GM23248 (cell line): Measurements from ENCODE around the gene MGAM2. TPM values are rescaled to one million over a fixed set of nuclear protein-coding genes. Genes with fewer than 3 reads are reported as not detected.

Experiments
- DNase-seq: peaks from one replicate; pipeline ENCODE4 v3.0.0-alpha.2; 2015
- H2AFZ ChIP-seq: fragments of 200-600 bp; sonication (generic); 2 replicates; pipeline ENCODE4 v1.6.1; 2016; ENCODE audit warnings: antibody characterized with exemption
- H3F3A ChIP-seq: fragments of 200-600 bp; sonication (generic); 2 replicates; pipeline ENCODE4 v1.6.1; 2016; ENCODE audit warnings: mild to moderate bottlenecking, antibody characterized with exemption, mixed run types; ENCODE audit not compliant: insufficient read depth
- H3K27ac ChIP-seq: fragments of 200-600 bp; sonication (generic); 2 replicates; pipeline ENCODE4 v1.5.1; 2016; ENCODE audit warnings: mild to moderate bottlenecking
- H3K27me3 ChIP-seq: fragments of 200-600 bp; sonication (generic); replicated peaks from 2 replicates; pipeline ENCODE4 v1.6.1; 2016; ENCODE audit warnings: mild to moderate bottlenecking; ENCODE audit not compliant: insufficient read depth
- H3K36me3 ChIP-seq: fragments of 200-600 bp; sonication (generic); 2 replicates; pipeline ENCODE4 v1.6.1; 2016; ENCODE audit warnings: low read depth, mild to moderate bottlenecking
- H3K4me1 ChIP-seq: fragments of 200-600 bp; sonication (generic); 2 replicates; pipeline ENCODE4 v1.6.1; 2016; ENCODE audit warnings: mild to moderate bottlenecking; ENCODE audit not compliant: insufficient read depth
- H3K4me2 ChIP-seq: fragments of 200-600 bp; sonication (generic); one replicate; pipeline ENCODE4 v1.6.1; 2016; ENCODE audit warnings: mild to moderate bottlenecking; ENCODE audit not compliant: unreplicated experiment
- H3K4me3 ChIP-seq: fragments of 200-600 bp; sonication (generic); 2 replicates; pipeline ENCODE4 v1.5.1; 2016; ENCODE audit warnings: mild to moderate bottlenecking
- H3K79me2 ChIP-seq: fragments of 200-600 bp; sonication (generic); 2 replicates; pipeline ENCODE4 v1.6.1; 2016; ENCODE audit warnings: mild to moderate bottlenecking; ENCODE audit not compliant: insufficient read depth
- H3K9ac ChIP-seq: fragments of 200-600 bp; sonication (generic); 2 replicates; pipeline ENCODE4 v1.6.1; 2016; ENCODE audit warnings: mild to moderate bottlenecking
- H3K9me2 ChIP-seq: fragments of 200-600 bp; sonication (generic); 2 replicates; pipeline ENCODE4 v1.6.1; 2016; ENCODE audit warnings: mixed run types, mild to moderate bottlenecking, moderate library complexity; ENCODE audit not compliant: insufficient read depth
- H3K9me3 ChIP-seq: fragments of 200-600 bp; sonication (generic); one replicate; pipeline ENCODE4 v1.6.1; 2017; ENCODE audit warnings: low read depth
- H4K20me1 ChIP-seq: fragments of 200-600 bp; sonication (generic); 2 replicates; pipeline ENCODE4 v1.6.0; 2016; ENCODE audit not compliant: insufficient read depth
- EZH2 ChIP-seq: fragments of 200-600 bp; sonication (generic); IDR thresholded peaks from 2 replicates; pipeline ENCODE4 v1.6.1; 2018; ENCODE audit warnings: antibody characterized with exemption, mild to moderate bottlenecking; ENCODE audit not compliant: insufficient read depth, poor library complexity, severe bottlenecking
- EZH2phosphoT487 ChIP-seq: fragments of 200-600 bp; sonication (generic); IDR thresholded peaks from 2 replicates; pipeline ENCODE4 v1.6.1; 2018; ENCODE audit warnings: antibody characterized with exemption, moderate library complexity, mild to moderate bottlenecking, low read depth; ENCODE audit not compliant: insufficient read depth
- WGBS, 2 experiments: methylation state at CpG; one replicate each; pipeline ENCODE4 v1.1.6; 2015 to 2017; ENCODE audit warnings: low lambda C conversion rate in 2 of 2, low coverage in 1 of 2; ENCODE audit errors: missing lambda C conversion rate in 2 of 2; 5-methylcytosine and 5-hydroxymethylcytosine counted together
- in situ Hi-C: fragments of 300-500 bp; cut with MboI; formaldehyde crosslinking; loops from 2 replicates; pipeline ENCODE4 v1.15.0; 2020
- polyA plus RNA-seq: library from polyadenylated mRNA; unstranded; fragments of >200 nt; fragmentation: Nextera tagmentation; extraction: Ambion mirVana; gene quantifications from 2 replicates; pipeline ENCODE4 v1.2.1, GENCODE V29; 2016
- total RNA-seq: library from RNA; depleted of rRNA; stranded (reverse); fragments of >200 nt; shearing (Covaris generic); gene quantifications from 2 replicates; pipeline ENCODE4 v1.2.3, GENCODE V29; 2014

The MGAM2 gene
- total and polyA plus RNA-seq, 2 experiments from 2014 or later = not detected

GRCh38 chr7:142146124-142146523 lies 34.6 kb downstream of the MGAM2 start:
- Histone ChIP-seq H3K79me2 (no peaks in the 10 kb centered on the region), H2AFZ (no peak overlapping the region), H3K27me3 (no peaks in the 10 kb centered on the region), H3K9ac (no peak overlapping the region), H3K4me2 (no peak overlapping the region), H3K9me3 (no peaks in the 10 kb centered on the region), H3K4me1 (no peaks in the 10 kb centered on the region), H3K27ac (no peak overlapping the region), H3F3A (no peaks in the 10 kb centered on the region), H3K36me3 (no peaks in the 10 kb centered on the region), H3K4me3 (no peak overlapping the region), H3K9me2 (no peaks in the 10 kb centered on the region), H4K20me1 (no peaks in the 10 kb centered on the region)
- WGBS, 2 experiments = 16 to 27% methylated on average over 2 of the region's 2 CpGs
- in situ Hi-C loops = no loop called here
- TF ChIP-seq EZH2phosphoT487 (no peak), EZH2 (no peak)
- DNase-seq = no peak

- H3K9me3 ChIP-seq = no peaks in the 10 kb centered on the region
- H3F3A ChIP-seq = no peaks in the 10 kb centered on the region
- in situ Hi-C loops = no loop called here
Measured at GRCh38 chr7:142150356-142150755, 38.8 kb downstream of the MGAM2 start.

GRCh38 chr7:142150869-142151268 lies 39.4 kb downstream of the MGAM2 start:
- Histone ChIP-seq H3K27ac (no peak overlapping the region), H2AFZ (no peak overlapping the region), H3K4me1 (no peaks in the 10 kb centered on the region), H3K4me3 (no peak overlapping the region), H3K9ac (no peak overlapping the region), H3K79me2 (no peaks in the 10 kb centered on the region), H3K9me2 (no peaks in the 10 kb centered on the region), H4K20me1 (no peaks in the 10 kb centered on the region), H3K4me2 (no peak overlapping the region), H3F3A (no peaks in the 10 kb centered on the region), H3K36me3 (no peaks in the 10 kb centered on the region), H3K9me3 (no peaks in the 10 kb centered on the region), H3K27me3 (no peaks in the 10 kb centered on the region)
- in situ Hi-C loops = no loop called here
- 8 to 12% methylated on average over 2 of the region's 2 CpGs for WGBS, 2 experiments
- no peak for DNase-seq
- TF ChIP-seq EZH2 (no peak), EZH2phosphoT487 (no peak)

More at GRCh38 chr7:142150356-142150755, 38.8 kb downstream of the MGAM2 start:
- H3K9ac ChIP-seq = no peak overlapping the region
- H3K4me2 ChIP-seq = no peak overlapping the region
- no peak for TF ChIP-seq EZH2
- TF ChIP-seq EZH2phosphoT487 = no peak
- H3K27ac ChIP-seq = no peak overlapping the region
- 0 to 15% methylated on average over 1 of the region's 1 CpG for WGBS, 2 experiments
- no peaks in the 10 kb centered on the region for H3K9me2 ChIP-seq
- H4K20me1 ChIP-seq = no peaks in the 10 kb centered on the region
- no peak for DNase-seq
- H3K4me1 ChIP-seq = no peaks in the 10 kb centered on the region
- no peak overlapping the region for H2AFZ ChIP-seq
- no peaks in the 10 kb centered on the region for H3K79me2 ChIP-seq
- H3K4me3 ChIP-seq = no peak overlapping the region
- no peaks in the 10 kb centered on the region for H3K27me3 ChIP-seq
- H3K36me3 ChIP-seq = no peaks in the 10 kb centered on the region

- Histone ChIP-seq H3K9ac (no peak overlapping the region), H2AFZ (no peak overlapping the region), H4K20me1 (no peaks in the 10 kb centered on the region), H3K79me2 (no peaks in the 10 kb centered on the region), H3K27ac (no peak overlapping the region), H3K4me3 (no peak overlapping the region), H3F3A (no peaks in the 10 kb centered on the region), H3K27me3 (no peaks in the 10 kb centered on the region), H3K36me3 (no peaks in the 10 kb centered on the region), H3K9me3 (no peaks in the 10 kb centered on the region), H3K9me2 (no peaks in the 10 kb centered on the region), H3K4me1 (no peaks in the 10 kb centered on the region), H3K4me2 (no peak overlapping the region)
- 7 to 9% methylated on average over 1 of the region's 1 CpG for WGBS, 2 experiments
- in situ Hi-C loops = no loop called here
- no peak for DNase-seq
- no peak for TF ChIP-seq EZH2phosphoT487
- no peak for TF ChIP-seq EZH2
Measured at GRCh38 chr7:142152076-142152475, 40.6 kb downstream of the MGAM2 start.

GRCh38 chr7:142153400-142153799 lies 41.9 kb downstream of the MGAM2 start:
- in situ Hi-C loops = no loop called here
- Histone ChIP-seq H3F3A (no peaks in the 10 kb centered on the region), H3K4me1 (no peaks in the 10 kb centered on the region), H3K79me2 (no peaks in the 10 kb centered on the region), H3K4me3 (no peak overlapping the region), H3K9ac (no peak overlapping the region), H3K27ac (no peak overlapping the region), H3K9me3 (no peaks in the 10 kb centered on the region), H3K9me2 (no peaks in the 10 kb centered on the region), H3K36me3 (no peaks in the 10 kb centered on the region), H3K4me2 (no peak overlapping the region), H2AFZ (no peak overlapping the region), H3K27me3 (no peaks in the 10 kb centered on the region), H4K20me1 (no peaks in the 10 kb centered on the region)
- peak; percentile 38 for DNase-seq
- no peak for TF ChIP-seq EZH2
- TF ChIP-seq EZH2phosphoT487 = no peak
- WGBS, 2 experiments = 9% methylated on average over 4 of the region's 4 CpGs
